ENCODE results near the gene SMAD4. TPM values are rescaled to one million over a fixed set of nuclear protein-coding genes. Genes with fewer than 3 reads are reported as not detected.
A peak's percentile ranks its signal among the peaks of the same experiment; 100 is the strongest.

SMAD4 gene
- polyA plus RNA-seq, 2 of the 4 experiments (the other 2 are of a cell fraction), result 52.1 to 107 TPM

GRCh38 chr18:51107082-51107481, 77.1 kb downstream of the SMAD4 start:
- WGBS (ENCODE audit: missing lambda C conversion rate), result 84% methylated on average over 6 of the region's 6 CpGs
- Histone ChIP-seq H3K4me2 (no peak overlapping the region), H3K4me3 (no peak overlapping the region), H3K27ac (no peak overlapping the region), H3K4me1 (peaks cover 6% of the 10 kb centered on the region; the same call in 2 of the 3 replicates), H3K9me3 (no peaks in the 10 kb centered on the region)
- CTCF ChIA-PET, result no interaction called here
- TF ChIP-seq REST (IDR thresholded peaks at IDR 0.05) (no peak), HOXB5 (CRISPR knock-in tag; IDR thresholded peaks at IDR 0.05) (no peak), MAX (IDR thresholded peaks at IDR 0.05) (no peak), MYC (IDR thresholded peaks at IDR 0.05; ENCODE audit: borderline replicate concordance, low read length) (no peak), JUNB (IDR thresholded peaks at IDR 0.05) (no peak), PBX3 (IDR thresholded peaks at IDR 0.05) (no peak), NFE2L2 (conservative IDR thresholded peaks at IDR 0.05; ENCODE audit: low read length) (no peak), RAD21 (conservative IDR thresholded peaks at IDR 0.05 in 1 of 2, IDR thresholded peaks at IDR 0.05 in 1 of 2) (no peak), GATA3 (IDR thresholded peaks at IDR 0.05; ENCODE audit: borderline replicate concordance) (no peak), NPAS2 (CRISPR knock-in tag; IDR thresholded peaks at IDR 0.05; ENCODE audit: borderline replicate concordance) (no peak), JUN (IDR thresholded peaks at IDR 0.05) (no peak), ZSCAN20 (CRISPR knock-in tag; IDR thresholded peaks at IDR 0.05) (no peak), PHF8 (IDR thresholded peaks at IDR 0.05; ENCODE audit: borderline replicate concordance, low read depth) (no peak), NR3C1 (IDR thresholded peaks at IDR 0.05) (no peak)
- TF ChIP-seq, protein P1, sequence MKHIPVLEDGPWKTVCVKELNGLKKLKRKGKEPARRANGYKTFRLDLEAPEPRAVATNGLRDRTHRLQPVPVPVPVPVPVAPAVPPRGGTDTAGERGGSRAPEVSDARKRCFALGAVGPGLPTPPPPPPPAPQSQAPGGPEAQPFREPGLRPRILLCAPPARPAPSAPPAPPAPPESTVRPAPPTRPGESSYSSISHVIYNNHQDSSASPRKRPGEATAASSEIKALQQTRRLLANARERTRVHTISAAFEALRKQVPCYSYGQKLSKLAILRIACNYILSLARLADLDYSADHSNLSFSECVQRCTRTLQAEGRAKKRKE (CRISPR knock-in tag; IDR thresholded peaks at IDR 0.05; ENCODE audit: low read depth), result no peak
- FAIRE-seq (no peak), ATAC-seq (no peak), DNase-seq (ENCODE audit: low read depth in 1 of 2, low spot score in 1 of 2) (no peak)
- POLR2A ChIA-PET, result no interaction called here

DNA sequence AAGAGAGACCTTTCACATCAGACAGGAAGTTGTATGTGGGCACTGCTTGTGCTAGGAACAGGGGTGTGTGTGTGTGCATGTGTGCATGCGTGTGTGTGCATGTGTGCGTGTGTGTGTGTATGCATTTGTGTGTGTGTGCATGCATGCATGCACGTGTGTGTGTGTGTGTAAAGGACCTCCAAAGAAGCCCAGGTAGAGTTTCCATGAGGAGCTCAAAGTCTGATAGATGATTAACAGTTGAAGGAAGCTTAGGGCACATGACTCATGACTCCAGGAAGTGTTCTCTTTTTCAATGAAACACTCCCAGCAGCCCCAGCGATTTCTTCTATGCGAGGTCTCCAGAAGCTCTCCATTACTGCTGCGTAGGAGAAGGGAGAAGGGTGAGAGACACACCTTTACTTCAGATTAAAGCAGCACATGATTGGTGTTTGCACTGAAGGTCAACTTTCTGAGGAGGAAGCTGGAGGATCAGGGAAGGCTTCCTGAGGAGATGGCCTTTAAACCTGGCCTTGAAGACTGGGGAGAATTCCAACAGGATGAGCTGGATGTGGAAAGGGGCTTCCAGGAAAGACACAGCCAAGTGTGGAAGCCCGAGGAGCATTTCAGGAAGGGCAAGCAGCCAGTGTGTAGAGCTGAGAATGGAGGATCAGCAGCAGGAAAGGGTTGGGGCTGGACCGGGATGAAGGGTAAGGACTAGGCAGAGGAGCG, 77.7 kb downstream of the SMAD4 start:
- 0 out of 6 replicates have a peak, but pooled peaks of 1 of the 2 experiments have one; percentile 23 for ATAC-seq
- TF ChIP-seq BCL3 (IDR thresholded peaks at IDR 0.05) (no peak), HDAC2 (IDR thresholded peaks at IDR 0.05) (no peak), REST (IDR thresholded peaks at IDR 0.05) (no peak), HEYL (CRISPR knock-in tag; IDR thresholded peaks at IDR 0.05) (no peak), BHLHE40 (IDR thresholded peaks at IDR 0.05; ENCODE audit: low read depth, low read length) (no peak), RCOR1 (IDR thresholded peaks at IDR 0.05; ENCODE audit: low read depth, low read length) (no peak), HOXB5 (CRISPR knock-in tag; IDR thresholded peaks at IDR 0.05) (no peak), KDM1A (IDR thresholded peaks at IDR 0.05; ENCODE audit: low read depth) (no peak), HOXB13 (CRISPR knock-in tag; IDR thresholded peaks at IDR 0.05; ENCODE audit: low read depth) (no peak), CHD4 (IDR thresholded peaks at IDR 0.05; ENCODE audit: borderline replicate concordance) (no peak), KDM5A (IDR thresholded peaks at IDR 0.05) (no peak)

More for the DNA sequence above, 77.7 kb downstream of the SMAD4 start:
- H3K4me1 ChIP-seq, result peaks cover 6% of the 10 kb centered on the region; the same call in 2 of the 3 replicates
- no peak for FAIRE-seq
- no peak overlapping the region for H3K4me2 ChIP-seq
- no peak overlapping the region for H3K4me3 ChIP-seq
- CTCF ChIA-PET, result interaction anchor here (0.7 kb wide), 1 partner anchor 544 kb away, joined by 3 read pairs; no protein-coding TSS in a partner anchor
- H3K27ac ChIP-seq, result peak overlapping the region in 1 of 2 experiments; percentile 50; a peak in 2 of 6 replicates
- WGBS (ENCODE audit: missing lambda C conversion rate), result 69% methylated on average over 9 of the region's 9 CpGs
- DNase-seq (ENCODE audit: low read depth in 1 of 2, low spot score in 1 of 2), result peak; percentile 15 to 25
- POLR2A ChIA-PET, result no interaction called here
- no peaks in the 10 kb centered on the region for H3K9me3 ChIP-seq
